Melanocyte of skin (primary cell): ENCODE measurements around the gene CDHR3. TPM values are rescaled to one million over a fixed set of nuclear protein-coding genes. Genes with fewer than 3 reads are reported as not detected.

Experiments used
- total RNA-seq, 2 donors: library from RNA; depleted of rRNA; stranded (reverse); fragments of >200 nt; gene quantifications; 2 replicates each; pipeline ENCODE4 v1.2.3, GENCODE V29; 2012

Gene CDHR3, protein sequence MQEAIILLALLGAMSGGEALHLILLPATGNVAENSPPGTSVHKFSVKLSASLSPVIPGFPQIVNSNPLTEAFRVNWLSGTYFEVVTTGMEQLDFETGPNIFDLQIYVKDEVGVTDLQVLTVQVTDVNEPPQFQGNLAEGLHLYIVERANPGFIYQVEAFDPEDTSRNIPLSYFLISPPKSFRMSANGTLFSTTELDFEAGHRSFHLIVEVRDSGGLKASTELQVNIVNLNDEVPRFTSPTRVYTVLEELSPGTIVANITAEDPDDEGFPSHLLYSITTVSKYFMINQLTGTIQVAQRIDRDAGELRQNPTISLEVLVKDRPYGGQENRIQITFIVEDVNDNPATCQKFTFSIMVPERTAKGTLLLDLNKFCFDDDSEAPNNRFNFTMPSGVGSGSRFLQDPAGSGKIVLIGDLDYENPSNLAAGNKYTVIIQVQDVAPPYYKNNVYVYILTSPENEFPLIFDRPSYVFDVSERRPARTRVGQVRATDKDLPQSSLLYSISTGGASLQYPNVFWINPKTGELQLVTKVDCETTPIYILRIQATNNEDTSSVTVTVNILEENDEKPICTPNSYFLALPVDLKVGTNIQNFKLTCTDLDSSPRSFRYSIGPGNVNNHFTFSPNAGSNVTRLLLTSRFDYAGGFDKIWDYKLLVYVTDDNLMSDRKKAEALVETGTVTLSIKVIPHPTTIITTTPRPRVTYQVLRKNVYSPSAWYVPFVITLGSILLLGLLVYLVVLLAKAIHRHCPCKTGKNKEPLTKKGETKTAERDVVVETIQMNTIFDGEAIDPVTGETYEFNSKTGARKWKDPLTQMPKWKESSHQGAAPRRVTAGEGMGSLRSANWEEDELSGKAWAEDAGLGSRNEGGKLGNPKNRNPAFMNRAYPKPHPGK
- total RNA-seq: 1 to 10 TPM; 3.7 to 4.8 TPM

DNA sequence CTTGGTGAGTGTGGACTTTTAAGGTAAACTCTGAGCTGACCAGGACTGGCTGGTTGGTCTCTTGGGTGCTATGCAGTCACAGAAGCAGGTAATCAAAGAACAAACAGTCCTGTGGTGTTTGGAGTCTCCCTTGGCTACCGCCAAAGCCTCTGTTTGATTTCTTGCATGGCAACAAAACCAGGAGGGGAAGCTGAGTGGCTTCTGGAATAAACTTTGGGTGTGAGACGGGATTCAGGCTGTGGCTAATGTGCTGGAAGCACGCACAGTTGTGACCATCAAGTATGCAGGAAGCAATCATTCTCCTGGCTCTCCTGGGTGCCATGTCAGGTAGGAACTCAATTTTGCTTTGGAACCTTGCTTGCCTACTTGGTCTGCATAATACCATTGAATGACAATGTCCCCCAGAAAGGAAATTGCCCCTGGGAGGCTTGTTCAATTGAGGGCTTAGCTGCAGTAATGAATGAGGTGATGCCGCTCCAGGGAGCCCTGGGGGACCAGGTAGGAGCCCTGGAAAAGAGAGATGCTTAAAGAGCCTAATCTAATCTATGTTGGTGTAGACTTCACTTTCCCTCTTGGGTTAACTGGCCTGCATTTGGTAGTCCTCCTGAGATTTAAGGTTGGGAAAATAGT, at the start of gene CDHR3:
Gene CDHR3, plus strand, starts transcription at position 227 of the 630 bp plus-strand sequence. Its CDS starts 55 bp downstream, at position 282.

Other genes starting within 250 kb of the CDHR3 start
- 10 to 100 TPM in 1 of 2 donors, 1 to 10 TPM in 1; 8.9 to 10.3 TPM for gene ATXN7L1, start 86.7 kb upstream of the CDHR3 start, total RNA-seq
- 10 to 100 TPM; 31.0 to 49.6 TPM for gene SYPL1, start 149.0 kb downstream of the CDHR3 start, total RNA-seq